ENCODE data around the gene MRPL45. TPM values are rescaled to one million over a fixed set of nuclear protein-coding genes. Genes with fewer than 3 reads are reported as not detected.

Gene MRPL45
- total and polyA plus RNA-seq, 2 of the 13 experiments (the other 11 are each of a cell fraction or from before 2014, with no cell fraction given) = 89.5 to 157 TPM

- TF ChIP-seq EP300 (IDR thresholded peaks at IDR 0.05; ENCODE audit: low read depth in 2 of 2, low read length in 2 of 2) = no peak
- TF ChIP-seq EP300 (CRISPR knock-in tag; IDR thresholded peaks at IDR 0.05; ENCODE audit: borderline replicate concordance) = no peak
- TF ChIP-seq NFATC3 (CRISPR knock-in tag; IDR thresholded peaks at IDR 0.05) = no peak
- TF ChIP-seq ZBTB25 (CRISPR knock-in tag; IDR thresholded peaks at IDR 0.05) = no peak
Observed at GRCh38 chr17:38329284-38329683, 32.3 kb downstream of the MRPL45 start (continued).

- H2AFZ ChIP-seq (ENCODE audit: low read length) = no peak overlapping the region
- H3K9ac ChIP-seq (ENCODE audit: insufficient read depth, low read depth, low read length) = no peak overlapping the region
- no peak for FAIRE-seq
- ATAC-seq = peak; percentile 2; the same call in 2 of the 3 replicates
- in situ Hi-C loops (cut with HindIII; ENCODE audit: extremely low pct_ligation_motif_present, low pct_unique_long_range_greater_than_20kb) (no loop called here), intact Hi-C loops (cut with micrococcal nuclease; ENCODE audit: unreplicated experiment) (no loop called here)
- H3K27me3 ChIP-seq (ENCODE audit: control insufficient read depth in 1 of 2, insufficient read depth in 2 of 2, low read length in 2 of 2) = peaks cover 23 to 59% of the 10 kb centered on the region in 2 experiments
- DNase-seq (ENCODE audit: low spot score) = no peak
- WGBS (ENCODE audit: low lambda C conversion rate) = 62% methylated on average over 20 of the region's 25 CpGs
- H3K4me3 ChIP-seq (replicated peaks in 1 of 3; ENCODE audit: insufficient read depth in 1 of 3, low read depth in 2 of 3, low read length in 3 of 3) = no peak overlapping the region
- no peak overlapping the region for H3K4me2 ChIP-seq (ENCODE audit: low read depth, low read length)
- 0 out of 2 replicates have a peak, but pooled peaks cover under 1% of the 10 kb centered on the region for H3K4me1 ChIP-seq (ENCODE audit: insufficient read depth, low read length)
- ChIA-PET CTCF (ENCODE audit: low intra/inter-chr PET ratio, low total read pairs) (no interaction called here), POLR2A (interaction anchor here (1.5 to 1.8 kb wide), 3 partner anchors 8 to 84 kb away, joined by 5 to 8 read pairs (median 5); no protein-coding TSS in a partner anchor)
- H3K36me3 ChIP-seq (replicated peaks in 1 of 2; ENCODE audit: control insufficient read depth in 1 of 2, insufficient read depth in 2 of 2, low read length in 2 of 2) = no peaks in the 10 kb centered on the region
- no peaks in the 10 kb centered on the region for H3K79me2 ChIP-seq (ENCODE audit: insufficient read depth, low read length)
- H4K20me1 ChIP-seq (ENCODE audit: insufficient read depth, low read length) = no peaks in the 10 kb centered on the region
- no peaks in the 10 kb centered on the region for H3K9me3 ChIP-seq (ENCODE audit: low read length)
- no peak overlapping the region for H3K27ac ChIP-seq (ENCODE audit: extremely low read length, insufficient read depth, low read length)
- BruUV-seq (replicated peaks) = no TSS peak
- TF ChIP-seq NR0B2 (CRISPR knock-in tag; IDR thresholded peaks at IDR 0.05) (no peak), ZNF331 (CRISPR knock-in tag; IDR thresholded peaks at IDR 0.05) (no peak), ZNF451 (CRISPR knock-in tag; IDR thresholded peaks at IDR 0.05) (no peak), NKX3-1 (CRISPR knock-in tag; IDR thresholded peaks at IDR 0.05) (no peak), ZMAT3 (CRISPR knock-in tag; conservative IDR thresholded peaks at IDR 0.05) (no peak), TCF7L2 (IDR thresholded peaks at IDR 0.05; ENCODE audit: low read depth, low read length) (no peak), SRSF1 (optimal IDR thresholded peaks at IDR 0.05; ENCODE audit: low read depth, low read length) (no peak), ELK4 (CRISPR knock-in tag; IDR thresholded peaks at IDR 0.05; ENCODE audit: borderline replicate concordance) (no peak), MIER3 (CRISPR knock-in tag; IDR thresholded peaks at IDR 0.05; ENCODE audit: borderline replicate concordance) (no peak), ZNF766 (CRISPR knock-in tag; IDR thresholded peaks at IDR 0.05; ENCODE audit: borderline replicate concordance) (no peak), ZNF432 (CRISPR knock-in tag; IDR thresholded peaks at IDR 0.05; ENCODE audit: borderline replicate concordance) (no peak), KAT8 (CRISPR knock-in tag; IDR thresholded peaks at IDR 0.05) (no peak), HBP1 (CRISPR knock-in tag; IDR thresholded peaks at IDR 0.05; ENCODE audit: low read depth) (no peak), ZNF468 (CRISPR knock-in tag; IDR thresholded peaks at IDR 0.05) (no peak), RARA (CRISPR knock-in tag; IDR thresholded peaks at IDR 0.05) (no peak), ZNF549 (CRISPR knock-in tag; IDR thresholded peaks at IDR 0.05) (no peak)
Observed at GRCh38 chr17:38329808-38330730, 33.1 kb downstream of the MRPL45 start.
